GM12878 (cell line): ENCODE results near the gene SLC45A1. TPM values are rescaled to one million over a fixed set of nuclear protein-coding genes. Genes with fewer than 3 reads are reported as not detected.

Source experiments
- ATAC-seq: fragments of 200-7000 bp; cut with Tn5 transposase; 3 replicates; pipeline ENCODE4 v1.9.1; 2020; ENCODE audit warnings: mild to moderate bottlenecking, moderate library complexity
- BruUV-seq: library from RNA; stranded (reverse); fragments of 400-500 nt; replicated peaks from 2 replicates; lab custom pipeline; 2021; lab: Mats Ljungman, UMichigan
- CTCF ChIA-PET: fragments of 300-600 bp; sonication (Branson Sonifier 250); formaldehyde crosslinking; extraction: SDS; loops from one replicate; lab custom pipeline; 2021; ENCODE audit warnings: inconsistent platforms; lab: Yijun Ruan, JAX
- POLR2A ChIA-PET: fragments of 350-600 bp; formaldehyde crosslinking; extraction: SDS; loops from one replicate; lab custom pipeline; 2021; ENCODE audit warnings: inconsistent platforms; lab: Charles Lee
- RAD21 ChIA-PET: fragments of 300-600 bp; sonication (Branson Sonifier 250); formaldehyde crosslinking; loops from one replicate; lab custom pipeline; 2023; ENCODE audit warnings: antibody characterized with exemption; ENCODE audit not compliant: unreplicated experiment; lab: Charles Lee
- SMC1A ChIA-PET: fragments of 300-600 bp; sonication (Branson Sonifier 250); formaldehyde crosslinking; loops from one replicate; lab custom pipeline; 2023; ENCODE audit not compliant: unreplicated experiment, uncharacterized antibody; lab: Charles Lee
- DNase-seq: peaks from one replicate; pipeline ENCODE4 v3.0.0-alpha.2; 2011; ENCODE audit warnings: low read depth, low spot score
- FAIRE-seq: peaks from 3 replicates; lab custom pipeline; 2011; peaks lifted over from hg19 to GRCh38; lab: Jason Lieb, UNC
- H2AFZ ChIP-seq: 2 replicates; pipeline ENCODE4 v1.6.0; 2011; ENCODE audit warnings: low read depth, low read length, control low read depth; ENCODE audit not compliant: control insufficient read depth
- H3K27ac ChIP-seq: 2 replicates; pipeline ENCODE4 v1.5.1; 2011; ENCODE audit warnings: control low read depth; ENCODE audit not compliant: control insufficient read depth, insufficient read depth
- H3K27me3 ChIP-seq, 2 experiments: replicated peaks in 1 of 2; 2 replicates each; pipeline versions ENCODE4 v1.6.0 to v1.6.1; 2011; ENCODE audit warnings: low read length in 1 of 2; ENCODE audit not compliant: control insufficient read depth in 2 of 2, insufficient read depth in 2 of 2
- H3K36me3 ChIP-seq, 2 experiments: 2 replicates each; pipeline ENCODE4 v1.5.1; 2011; ENCODE audit warnings: low read length in 1 of 2; ENCODE audit not compliant: control insufficient read depth in 2 of 2, insufficient read depth in 2 of 2
- H3K4me1 ChIP-seq: 2 replicates; pipeline ENCODE4 v1.6.1; 2011; ENCODE audit warnings: mild to moderate bottlenecking, low read length, moderate library complexity, mixed read lengths; ENCODE audit not compliant: control insufficient read depth, insufficient read depth
- H3K4me2 ChIP-seq: 2 replicates; pipeline ENCODE4 v1.6.0; 2011; ENCODE audit warnings: control low read depth; ENCODE audit not compliant: control insufficient read depth, insufficient read depth
- H3K4me3 ChIP-seq: fragments of 200-600 bp; sonication (generic); 2 replicates; pipeline ENCODE4 v1.5.1; 2016
- H3K79me2 ChIP-seq: 2 replicates; pipeline ENCODE4 v1.6.0; 2011; ENCODE audit warnings: low read length; ENCODE audit not compliant: control insufficient read depth, insufficient read depth
- H3K9ac ChIP-seq: 2 replicates; pipeline ENCODE4 v1.8.0; 2011; ENCODE audit warnings: low read length, control low read depth, mixed read lengths; ENCODE audit not compliant: control insufficient read depth, insufficient read depth
- H3K9me3 ChIP-seq: replicated peaks from 3 replicates; pipeline ENCODE4 v1.5.1; 2011; ENCODE audit warnings: mild to moderate bottlenecking, low read length; ENCODE audit not compliant: control insufficient read depth, insufficient read depth
- H4K20me1 ChIP-seq: 2 replicates; pipeline ENCODE4 v1.6.0; 2011; ENCODE audit not compliant: control insufficient read depth, insufficient read depth
- ATF2 ChIP-seq: IDR thresholded peaks from 2 replicates; pipeline ENCODE4 v1.6.1; 2012; ENCODE audit warnings: low read length, inconsistent platforms
- CBFB ChIP-seq: IDR thresholded peaks from 2 replicates; pipeline ENCODE4 v1.6.1; 2016; ENCODE audit warnings: antibody characterized with exemption, low read depth
- CREM ChIP-seq: IDR thresholded peaks from 2 replicates; pipeline ENCODE4 v1.6.1; 2014; ENCODE audit warnings: antibody characterized with exemption, low read depth
- DPF2 ChIP-seq: fragments of 450-650 bp; IDR thresholded peaks from 2 replicates; pipeline ENCODE4 v1.6.1; 2017; ENCODE audit warnings: mild to moderate bottlenecking
- EGR1 ChIP-seq, 2 experiments: IDR thresholded peaks; 1 replicate in 1 of 2; 2 replicates in 1 of 2; pipeline ENCODE4 v1.6.1; 2011 to 2012; ENCODE audit warnings: low read depth in 2 of 2, low read length in 2 of 2, borderline replicate concordance in 1 of 2, mild to moderate bottlenecking in 1 of 2, moderate library complexity in 1 of 2
- EZH2 ChIP-seq: IDR thresholded peaks from 2 replicates; pipeline ENCODE4 v1.6.1; 2012; ENCODE audit warnings: low read depth, mild to moderate bottlenecking, control low read depth, inconsistent platforms, low read length, borderline replicate concordance; ENCODE audit not compliant: control insufficient read depth
- IKZF1 ChIP-seq: fragments of 450-650 bp; conservative IDR thresholded peaks from 2 replicates; pipeline ENCODE4 v1.6.1; 2017; ENCODE audit warnings: antibody characterized with exemption, mild to moderate bottlenecking
- IRF4 ChIP-seq: IDR thresholded peaks from 2 replicates; pipeline ENCODE4 v1.6.1; 2011; ENCODE audit warnings: low read depth, low read length
- PKNOX1 ChIP-seq: fragments of 450-650 bp; IDR thresholded peaks from 2 replicates; pipeline ENCODE4 v1.6.1; 2016; ENCODE audit warnings: mild to moderate bottlenecking
- SREBF2 ChIP-seq: IDR thresholded peaks from 2 replicates; pipeline ENCODE4 v1.6.1; 2012; ENCODE audit warnings: mild to moderate bottlenecking, low read length
- ZNF687 ChIP-seq: fragments of 450-650 bp; IDR thresholded peaks from 2 replicates; pipeline ENCODE4 v1.6.1; 2017; ENCODE audit warnings: mild to moderate bottlenecking, moderate library complexity
- WGBS: methylation state at CpG from one replicate; pipeline ENCODE4 v1.1.6; 2016; ENCODE audit warnings: low lambda C conversion rate; ENCODE audit not compliant: insufficient replicate concordance, insufficient coverage; ENCODE audit errors: missing lambda C conversion rate; 5-methylcytosine and 5-hydroxymethylcytosine counted together
- in situ Hi-C: fragments of 300-500 bp; cut with MboI; formaldehyde crosslinking; loops from 9 replicates; pipeline ENCODE4 v1.14.3; 2018; ENCODE audit warnings: mixed read lengths
- intact Hi-C: fragments of 100-400 bp; cut with micrococcal nuclease; formaldehyde crosslinking; loops from one replicate; pipeline ENCODE4 v1.14.2; 2022; ENCODE audit not compliant: unreplicated experiment
- polyA plus RNA-seq, 11 experiments: library from polyadenylated mRNA; depleted of rRNA in 4 of 11; unstranded in 6 of 11; stranded (reverse) in 5 of 11; fragments of >200 nt; fragmentation: Nextera tagmentation in 4 of 11; fragmentation: Illumina TruSeq in 1 of 11; extraction: Ambion mirVana in 4 of 11; extraction: Trizol in 1 of 11; gene quantifications; 1 replicate in 1 of 11; 2 replicates in 10 of 11; pipeline versions ENCODE4 v1.2.1 to v1.2.3, GENCODE V29; 2011 to 2016; ENCODE audit warnings: inconsistent platforms in 2 of 11, missing spikeins in 2 of 11, low read depth in 1 of 11
- total RNA-seq, 4 experiments: library from RNA; depleted of rRNA in 3 of 4; stranded (reverse); fragments of >200 nt in 3 of 4; fragmentation: Illumina TruSeq in 1 of 4; extraction: Trizol in 1 of 4; gene quantifications; 2 replicates each; pipeline versions ENCODE4 v1.2.1 to v1.2.3, GENCODE V29; 2013 to 2021
- TF ChIP-seq, protein P1 (sequence below): fragments of 450-650 bp; IDR thresholded peaks from 2 replicates; pipeline ENCODE4 v1.6.1; 2017; ENCODE audit warnings: mild to moderate bottlenecking, moderate library complexity

The SLC45A1 gene
- total and polyA plus RNA-seq, 10 of the 15 experiments (the other 5 are each of a cell fraction or from before 2014, with no cell fraction given): 0.07 to 0.23 (median 0.13) TPM; not detected in 6

DNA sequence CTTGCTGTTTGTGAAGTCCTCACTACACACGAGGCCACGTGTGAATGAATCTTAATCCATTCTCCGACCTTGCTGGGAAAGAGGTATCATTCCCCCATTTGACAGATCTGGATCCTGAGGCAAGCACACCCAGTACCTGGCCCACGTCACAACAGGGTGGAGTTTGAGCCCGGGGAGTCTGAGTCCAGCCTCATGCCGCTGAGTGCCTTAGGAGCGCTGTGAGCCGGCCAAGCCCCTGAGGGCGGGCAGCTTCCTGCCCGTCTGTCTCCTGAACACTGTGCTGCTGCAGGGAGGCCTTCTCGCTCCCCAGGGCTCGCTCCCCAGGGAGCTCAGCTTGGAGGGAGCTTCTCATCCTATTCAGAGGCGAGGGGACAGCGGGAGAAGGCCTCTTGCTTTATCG lies 29.7 kb downstream of the SLC45A1 start:
- WGBS: 57% methylated on average over 15 of the region's 15 CpGs

More for the DNA sequence above, 29.7 kb downstream of the SLC45A1 start:
- H3K27ac ChIP-seq: no peak overlapping the region
- H3K9me3 ChIP-seq: no peaks in the 10 kb centered on the region
- no peaks in the 10 kb centered on the region for H3K79me2 ChIP-seq
- ChIA-PET POLR2A (no interaction called here), SMC1A (interaction anchor here (0.5 to 1.9 kb wide), 4 partner anchors 32 to 332 kb away, joined by 3 to 9 read pairs (median 3); no protein-coding TSS in a partner anchor), CTCF (interaction anchor here (1.6 to 2.2 kb wide), 3 partner anchors 316 to 364 kb away, joined by 7 to 11 read pairs (median 9); no protein-coding TSS in a partner anchor), RAD21 (interaction anchor here (0.9 to 1.2 kb wide), 2 partner anchors 330 to 333 kb away, joined by 3 read pairs; no protein-coding TSS in a partner anchor)
- no peak overlapping the region for H3K4me2 ChIP-seq
- no TSS peak for BruUV-seq
- no peak overlapping the region for H2AFZ ChIP-seq
- no peaks in the 10 kb centered on the region; a peak in 1 of 4 replicates for H3K36me3 ChIP-seq
- DNase-seq (no peak), FAIRE-seq (no peak), ATAC-seq (no peak)
- no peaks in the 10 kb centered on the region for H3K4me1 ChIP-seq
- H3K4me3 ChIP-seq: no peak overlapping the region
- H3K27me3 ChIP-seq: no peaks in the 10 kb centered on the region
- in situ Hi-C loops: loop anchor here (10.0 kb wide), 1 partner anchor 333 kb away; no protein-coding TSS in a partner anchor
- no peaks in the 10 kb centered on the region for H4K20me1 ChIP-seq
- TF ChIP-seq EGR1 (IDR thresholded peaks at IDR 0.05; ENCODE audit: borderline replicate concordance in 1 of 2, low read depth in 2 of 2, low read length in 2 of 2) (no peak), EZH2 (no peak), CREM (no peak), ZNF687 (no peak), ATF2 (no peak), IRF4 (no peak), DPF2 (no peak), CBFB (no peak), PKNOX1 (no peak), IKZF1 (no peak), SREBF2 (no peak)
- TF ChIP-seq, protein P1, sequence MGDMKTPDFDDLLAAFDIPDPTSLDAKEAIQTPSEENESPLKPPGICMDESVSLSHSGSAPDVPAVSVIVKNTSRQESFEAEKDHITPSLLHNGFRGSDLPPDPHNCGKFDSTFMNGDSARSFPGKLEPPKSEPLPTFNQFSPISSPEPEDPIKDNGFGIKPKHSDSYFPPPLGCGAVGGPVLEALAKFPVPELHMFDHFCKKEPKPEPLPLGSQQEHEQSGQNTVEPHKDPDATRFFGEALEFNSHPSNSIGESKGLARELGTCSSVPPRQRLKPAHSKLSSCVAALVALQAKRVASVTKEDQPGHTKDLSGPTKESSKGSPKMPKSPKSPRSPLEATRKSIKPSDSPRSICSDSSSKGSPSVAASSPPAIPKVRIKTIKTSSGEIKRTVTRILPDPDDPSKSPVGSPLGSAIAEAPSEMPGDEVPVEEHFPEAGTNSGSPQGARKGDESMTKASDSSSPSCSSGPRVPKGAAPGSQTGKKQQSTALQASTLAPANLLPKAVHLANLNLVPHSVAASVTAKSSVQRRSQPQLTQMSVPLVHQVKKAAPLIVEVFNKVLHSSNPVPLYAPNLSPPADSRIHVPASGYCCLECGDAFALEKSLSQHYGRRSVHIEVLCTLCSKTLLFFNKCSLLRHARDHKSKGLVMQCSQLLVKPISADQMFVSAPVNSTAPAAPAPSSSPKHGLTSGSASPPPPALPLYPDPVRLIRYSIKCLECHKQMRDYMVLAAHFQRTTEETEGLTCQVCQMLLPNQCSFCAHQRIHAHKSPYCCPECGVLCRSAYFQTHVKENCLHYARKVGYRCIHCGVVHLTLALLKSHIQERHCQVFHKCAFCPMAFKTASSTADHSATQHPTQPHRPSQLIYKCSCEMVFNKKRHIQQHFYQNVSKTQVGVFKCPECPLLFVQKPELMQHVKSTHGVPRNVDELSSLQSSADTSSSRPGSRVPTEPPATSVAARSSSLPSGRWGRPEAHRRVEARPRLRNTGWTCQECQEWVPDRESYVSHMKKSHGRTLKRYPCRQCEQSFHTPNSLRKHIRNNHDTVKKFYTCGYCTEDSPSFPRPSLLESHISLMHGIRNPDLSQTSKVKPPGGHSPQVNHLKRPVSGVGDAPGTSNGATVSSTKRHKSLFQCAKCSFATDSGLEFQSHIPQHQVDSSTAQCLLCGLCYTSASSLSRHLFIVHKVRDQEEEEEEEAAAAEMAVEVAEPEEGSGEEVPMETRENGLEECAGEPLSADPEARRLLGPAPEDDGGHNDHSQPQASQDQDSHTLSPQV: no peak
- no peak overlapping the region for H3K9ac ChIP-seq
- intact Hi-C loops: loop anchor here (2.0 to 10.0 kb wide), 2 partner anchors 365 to 683 kb away; no protein-coding TSS in a partner anchor
